Measurements from ENCODE around the gene MXRA8. TPM values are rescaled to one million over a fixed set of nuclear protein-coding genes. Genes with fewer than 3 reads are reported as not detected.
A peak's percentile ranks its signal among the peaks of the same experiment; 100 is the strongest.

The MXRA8 gene
- total RNA-seq, 4 donors from 2014 or later = 34.1 to 76.1 (median 35.9) TPM

DNA sequence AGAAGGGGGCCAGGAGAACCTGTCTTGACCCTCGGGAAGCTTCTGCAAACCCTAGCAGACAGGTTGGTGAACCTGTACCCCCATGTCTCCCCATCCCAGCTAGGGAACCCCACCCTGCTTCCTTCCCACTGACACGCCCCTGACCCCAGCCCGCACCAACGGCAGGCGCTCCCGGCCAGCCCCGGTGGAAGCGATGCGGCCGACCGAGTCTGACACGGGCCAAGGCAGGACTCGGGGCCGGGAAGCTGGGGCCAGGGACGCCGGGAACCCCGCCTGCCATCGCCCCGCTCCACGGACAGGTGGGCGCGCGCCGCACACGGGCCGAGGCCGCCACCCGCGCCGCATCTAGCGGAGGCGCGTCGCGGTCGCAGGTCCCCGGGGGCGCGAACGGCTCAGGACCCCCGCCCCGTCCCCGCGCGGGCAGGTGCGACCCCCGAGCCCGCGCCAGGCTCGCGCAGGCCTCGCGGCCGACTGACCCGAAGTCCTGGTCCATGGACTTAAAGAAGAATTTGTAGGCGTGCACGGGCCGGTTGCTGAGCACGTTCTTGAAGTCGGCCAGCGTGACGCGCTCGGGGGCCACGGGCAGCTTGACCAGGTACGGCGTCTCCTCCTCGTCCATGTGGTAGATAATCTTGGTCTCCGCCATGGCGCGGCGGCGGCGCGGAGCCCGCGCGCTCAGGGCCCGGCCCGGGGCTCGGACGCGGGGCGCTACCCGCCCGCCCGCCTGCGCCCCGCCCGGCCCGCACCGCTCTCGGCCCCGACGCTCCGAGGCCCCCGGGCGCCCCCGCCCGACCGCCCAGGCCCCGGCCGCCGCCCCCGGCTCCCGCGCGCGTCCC lies 9.7 kb downstream of the MXRA8 start:
- intact Hi-C loops (cut with DNase I; ENCODE audit: low total_unique reads) = no loop called here
- peak overlapping the region; percentile 51 for H3K4me3 ChIP-seq (ENCODE audit: low read depth, poor library complexity, severe bottlenecking)
- DNase-seq (ENCODE audit: low spot score in 2 of 2) = no peak
- 1% methylated on average over 12 to 47 of the region's 109 CpGs for WGBS, 2 donors
- no peak for TF ChIP-seq POLR2A (IDR thresholded peaks at IDR 0.05)

DNA sequence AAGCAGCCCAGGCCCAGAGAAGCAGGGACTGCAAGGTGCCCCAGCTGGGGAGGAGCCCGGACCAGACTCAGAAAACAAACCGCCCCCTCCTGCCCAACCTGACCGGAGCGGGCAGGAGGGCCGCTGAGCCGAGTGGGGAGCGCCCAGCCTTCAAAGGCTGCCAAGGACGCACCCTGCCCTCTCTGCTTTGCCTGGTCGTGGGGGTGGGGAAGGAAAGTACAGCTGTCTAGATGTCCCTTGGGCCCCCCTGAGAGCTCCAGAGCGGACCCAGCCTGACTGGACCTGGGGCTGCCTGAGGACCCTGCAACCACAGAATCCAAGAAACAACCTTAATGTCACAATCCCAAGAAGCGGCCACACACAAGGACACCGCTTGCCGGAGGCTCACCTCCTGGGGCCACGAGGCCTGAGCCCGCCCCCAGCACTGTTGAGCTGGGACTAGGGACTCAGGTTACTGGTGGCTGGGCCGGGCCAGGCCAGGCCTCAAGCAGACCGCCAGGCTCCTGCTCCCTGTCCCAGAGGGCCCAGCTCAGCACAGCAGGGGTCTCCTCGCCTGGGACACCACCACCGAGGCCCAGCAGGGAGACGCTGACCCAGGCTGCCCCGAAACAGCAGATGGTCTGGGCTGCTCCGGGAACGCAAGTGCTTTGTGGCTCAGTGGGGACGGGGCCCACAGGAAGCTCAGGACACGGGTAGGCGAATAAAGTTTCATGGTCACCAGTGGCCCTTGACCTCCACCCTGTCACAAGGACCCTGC lies 10.5 kb downstream of the MXRA8 start:
- intact Hi-C loops (cut with DNase I; ENCODE audit: low total_unique reads) = no loop called here
- H3K4me3 ChIP-seq (ENCODE audit: low read depth, poor library complexity, severe bottlenecking) = peak overlapping the region; percentile 51
- WGBS, 2 donors = 17 to 31% methylated on average over 21 to 22 of the region's 26 CpGs
- no peak for DNase-seq (ENCODE audit: low spot score in 2 of 2)
- no peak for TF ChIP-seq POLR2A (IDR thresholded peaks at IDR 0.05)
- TF ChIP-seq, protein P1, sequence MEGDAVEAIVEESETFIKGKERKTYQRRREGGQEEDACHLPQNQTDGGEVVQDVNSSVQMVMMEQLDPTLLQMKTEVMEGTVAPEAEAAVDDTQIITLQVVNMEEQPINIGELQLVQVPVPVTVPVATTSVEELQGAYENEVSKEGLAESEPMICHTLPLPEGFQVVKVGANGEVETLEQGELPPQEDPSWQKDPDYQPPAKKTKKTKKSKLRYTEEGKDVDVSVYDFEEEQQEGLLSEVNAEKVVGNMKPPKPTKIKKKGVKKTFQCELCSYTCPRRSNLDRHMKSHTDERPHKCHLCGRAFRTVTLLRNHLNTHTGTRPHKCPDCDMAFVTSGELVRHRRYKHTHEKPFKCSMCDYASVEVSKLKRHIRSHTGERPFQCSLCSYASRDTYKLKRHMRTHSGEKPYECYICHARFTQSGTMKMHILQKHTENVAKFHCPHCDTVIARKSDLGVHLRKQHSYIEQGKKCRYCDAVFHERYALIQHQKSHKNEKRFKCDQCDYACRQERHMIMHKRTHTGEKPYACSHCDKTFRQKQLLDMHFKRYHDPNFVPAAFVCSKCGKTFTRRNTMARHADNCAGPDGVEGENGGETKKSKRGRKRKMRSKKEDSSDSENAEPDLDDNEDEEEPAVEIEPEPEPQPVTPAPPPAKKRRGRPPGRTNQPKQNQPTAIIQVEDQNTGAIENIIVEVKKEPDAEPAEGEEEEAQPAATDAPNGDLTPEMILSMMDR (IDR thresholded peaks at IDR 0.05) = no peak

DNA sequence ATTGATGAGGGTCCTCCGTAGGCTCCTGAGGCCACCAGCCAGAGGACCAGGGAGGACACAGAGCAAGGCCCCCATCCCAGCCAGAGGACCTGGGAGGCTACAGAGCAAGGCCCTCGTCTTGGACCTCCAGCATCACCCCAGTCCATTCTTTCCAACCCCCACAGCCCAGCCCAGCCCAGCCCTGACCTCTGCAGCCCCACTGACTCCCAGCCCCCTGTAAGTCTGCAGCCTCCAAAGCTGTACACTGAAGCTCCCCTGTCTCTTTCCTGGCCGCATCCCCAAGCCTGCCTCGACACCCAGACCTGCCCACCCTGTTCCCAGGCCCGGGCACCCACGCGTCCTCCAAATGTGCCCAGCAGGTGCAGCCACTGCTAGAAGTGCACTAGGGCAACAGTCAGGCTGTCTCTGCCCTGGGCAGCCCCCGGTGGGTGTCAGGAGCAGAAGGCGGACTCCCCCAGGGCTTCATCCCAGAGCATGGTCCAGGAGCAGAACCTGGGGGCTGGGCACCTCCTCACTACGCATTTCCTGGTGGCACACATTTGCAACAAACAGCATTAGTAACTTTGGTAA lies 11.2 kb downstream of the MXRA8 start:
- intact Hi-C loops (cut with DNase I; ENCODE audit: low total_unique reads) = no loop called here
- no peak overlapping the region for H3K4me3 ChIP-seq (ENCODE audit: low read depth, poor library complexity, severe bottlenecking)
- TF ChIP-seq POLR2A (IDR thresholded peaks at IDR 0.05) = no peak
- TF ChIP-seq, protein P1 (IDR thresholded peaks at IDR 0.05) = no peak
- 67 to 86% methylated on average over 9 to 10 of the region's 10 CpGs for WGBS, 2 donors
- DNase-seq (ENCODE audit: low spot score in 2 of 2) = no peak

DNA sequence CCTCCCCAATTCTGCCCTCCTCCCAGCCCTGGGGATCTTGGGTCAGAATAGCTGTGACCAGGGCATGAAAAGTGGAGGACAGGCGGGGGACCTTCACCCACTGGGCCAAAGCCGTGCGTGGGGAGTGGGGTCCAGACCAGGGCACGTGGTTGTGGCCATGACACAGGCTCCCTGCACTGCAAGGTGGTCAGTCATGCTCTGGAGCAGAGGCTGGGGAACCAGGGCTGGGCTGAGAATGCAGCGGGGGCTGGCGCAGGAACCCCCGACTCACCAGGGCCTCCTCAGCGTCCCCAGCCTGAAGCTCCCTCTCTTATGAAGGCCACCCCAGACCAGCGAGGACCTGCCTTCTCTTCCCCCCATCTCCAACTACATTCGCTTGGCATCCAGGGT lies 11.9 kb downstream of the MXRA8 start:
- TF ChIP-seq, protein P1 (IDR thresholded peaks at IDR 0.05) = no peak
- TF ChIP-seq POLR2A (IDR thresholded peaks at IDR 0.05) = no peak
- H3K4me3 ChIP-seq (ENCODE audit: low read depth, poor library complexity, severe bottlenecking) = no peak overlapping the region
- DNase-seq (ENCODE audit: low spot score in 2 of 2) = no peak
- WGBS, 2 donors = 88 to 90% methylated on average over 10 of the region's 10 CpGs
- intact Hi-C loops (cut with DNase I; ENCODE audit: low total_unique reads) = no loop called here

DNA sequence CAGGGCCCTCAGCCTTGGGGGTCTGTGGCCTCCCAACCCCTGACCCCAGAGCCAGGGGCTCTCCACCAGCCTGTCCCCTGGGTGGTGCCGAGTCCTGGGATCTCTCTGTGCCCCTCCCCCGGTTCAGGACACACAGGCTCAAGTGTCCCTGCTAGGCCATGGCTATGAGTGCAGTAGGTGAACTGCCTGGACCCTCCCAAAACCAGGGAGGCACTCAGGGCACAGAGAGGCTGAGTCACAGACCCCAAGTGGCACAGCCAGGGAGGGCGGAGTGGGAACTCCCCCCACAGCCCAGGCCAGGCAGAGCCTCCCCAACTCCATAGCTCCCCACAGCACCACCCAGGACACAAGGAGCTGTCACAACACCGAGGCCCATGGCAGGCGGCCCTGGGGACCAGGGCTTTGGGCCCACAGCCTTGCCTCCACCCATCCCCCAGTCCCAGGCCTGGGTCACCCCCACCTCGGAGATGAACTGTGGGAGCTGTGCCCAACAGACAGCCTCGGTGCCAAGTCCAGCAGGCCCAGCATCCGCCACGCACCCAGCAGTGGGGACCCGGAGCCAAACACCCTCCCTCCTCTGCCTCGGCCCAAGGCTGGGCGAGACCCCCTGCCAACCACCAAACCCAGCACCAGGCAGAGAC lies 12.4 kb downstream of the MXRA8 start:
- DNase-seq (ENCODE audit: low spot score in 2 of 2) = no peak
- intact Hi-C loops (cut with DNase I; ENCODE audit: low total_unique reads) = no loop called here
- no peak for TF ChIP-seq POLR2A (IDR thresholded peaks at IDR 0.05)
- TF ChIP-seq, protein P1 (IDR thresholded peaks at IDR 0.05) = no peak
- no peak overlapping the region for H3K4me3 ChIP-seq (ENCODE audit: low read depth, poor library complexity, severe bottlenecking)
- 76 to 82% methylated on average over 6 to 11 of the region's 12 CpGs for WGBS, 2 donors
